Nephron (organoid): Measurements from ENCODE around the gene ZFYVE27.

Source experiments
- H3K27ac Mint-ChIP-seq, 3 experiments: 2 replicates each; pipeline ENCODE4 v1.8.0; 2020; ENCODE audit warnings: mixed read lengths in 3 of 3, mild to moderate bottlenecking in 2 of 3, moderate library complexity in 1 of 3
- H3K27me3 Mint-ChIP-seq: 2 replicates; pipeline ENCODE4 v1.8.0; 2021; ENCODE audit warnings: low read depth, mild to moderate bottlenecking, moderate library complexity, mixed read lengths
- H3K36me3 Mint-ChIP-seq: 2 replicates; pipeline ENCODE4 v1.8.0; 2020; ENCODE audit warnings: low read depth, mixed read lengths
- H3K4me1 Mint-ChIP-seq: 2 replicates; pipeline ENCODE4 v1.8.0; 2020; ENCODE audit warnings: mixed read lengths
- H3K4me3 Mint-ChIP-seq, 3 experiments: 2 replicates each; pipeline ENCODE4 v1.8.0; 2020; ENCODE audit warnings: mild to moderate bottlenecking in 3 of 3, mixed read lengths in 3 of 3, moderate library complexity in 2 of 3
- H3K9me3 Mint-ChIP-seq: 2 replicates; pipeline ENCODE4 v1.8.0; 2020; ENCODE audit warnings: mixed read lengths
- TF ChIP-seq, protein P1 (sequence below), 3 experiments: fragments of 200-600 bp; sonication (generic); IDR thresholded peaks; one replicate each; pipeline ENCODE4 v1.5.0; 2021; ENCODE audit warnings: antibody characterized with exemption in 3 of 3; ENCODE audit not compliant: unreplicated experiment in 3 of 3

The ZFYVE27 gene

DNA sequence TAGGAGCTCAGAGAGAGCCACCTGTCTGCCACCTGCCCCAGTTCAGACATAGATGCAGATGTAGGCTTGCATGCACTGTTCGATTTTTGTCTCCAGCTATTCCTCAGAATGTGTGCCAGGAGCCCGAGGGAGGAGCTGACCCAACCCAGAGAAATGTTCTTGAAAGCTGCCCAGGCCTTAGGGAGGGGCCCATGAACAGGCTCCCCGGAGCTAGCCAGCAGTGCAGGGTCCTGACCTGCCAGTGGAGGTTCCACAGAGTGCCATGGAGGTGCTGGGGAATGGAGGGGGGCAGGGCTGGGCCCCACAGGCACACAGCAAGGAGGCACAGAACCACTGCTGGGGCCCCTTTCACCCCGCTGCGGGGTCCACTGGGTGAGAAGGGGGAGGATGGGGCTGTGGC is 64.5 kb downstream of the ZFYVE27 start:
- H3K27ac Mint-ChIP-seq = no peak overlapping the region
- peaks cover 16% of the 10 kb centered on the region for H3K4me1 Mint-ChIP-seq
- no peaks in the 10 kb centered on the region for H3K36me3 Mint-ChIP-seq
- H3K4me3 Mint-ChIP-seq = no peak overlapping the region
- TF ChIP-seq, protein P1, sequence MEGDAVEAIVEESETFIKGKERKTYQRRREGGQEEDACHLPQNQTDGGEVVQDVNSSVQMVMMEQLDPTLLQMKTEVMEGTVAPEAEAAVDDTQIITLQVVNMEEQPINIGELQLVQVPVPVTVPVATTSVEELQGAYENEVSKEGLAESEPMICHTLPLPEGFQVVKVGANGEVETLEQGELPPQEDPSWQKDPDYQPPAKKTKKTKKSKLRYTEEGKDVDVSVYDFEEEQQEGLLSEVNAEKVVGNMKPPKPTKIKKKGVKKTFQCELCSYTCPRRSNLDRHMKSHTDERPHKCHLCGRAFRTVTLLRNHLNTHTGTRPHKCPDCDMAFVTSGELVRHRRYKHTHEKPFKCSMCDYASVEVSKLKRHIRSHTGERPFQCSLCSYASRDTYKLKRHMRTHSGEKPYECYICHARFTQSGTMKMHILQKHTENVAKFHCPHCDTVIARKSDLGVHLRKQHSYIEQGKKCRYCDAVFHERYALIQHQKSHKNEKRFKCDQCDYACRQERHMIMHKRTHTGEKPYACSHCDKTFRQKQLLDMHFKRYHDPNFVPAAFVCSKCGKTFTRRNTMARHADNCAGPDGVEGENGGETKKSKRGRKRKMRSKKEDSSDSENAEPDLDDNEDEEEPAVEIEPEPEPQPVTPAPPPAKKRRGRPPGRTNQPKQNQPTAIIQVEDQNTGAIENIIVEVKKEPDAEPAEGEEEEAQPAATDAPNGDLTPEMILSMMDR (IDR thresholded peaks at IDR 0.05; ENCODE audit: unreplicated experiment in 3 of 3) = no peak
- peaks cover 9% of the 10 kb centered on the region for H3K27me3 Mint-ChIP-seq
- H3K9me3 Mint-ChIP-seq = peaks cover 10% of the 10 kb centered on the region

DNA sequence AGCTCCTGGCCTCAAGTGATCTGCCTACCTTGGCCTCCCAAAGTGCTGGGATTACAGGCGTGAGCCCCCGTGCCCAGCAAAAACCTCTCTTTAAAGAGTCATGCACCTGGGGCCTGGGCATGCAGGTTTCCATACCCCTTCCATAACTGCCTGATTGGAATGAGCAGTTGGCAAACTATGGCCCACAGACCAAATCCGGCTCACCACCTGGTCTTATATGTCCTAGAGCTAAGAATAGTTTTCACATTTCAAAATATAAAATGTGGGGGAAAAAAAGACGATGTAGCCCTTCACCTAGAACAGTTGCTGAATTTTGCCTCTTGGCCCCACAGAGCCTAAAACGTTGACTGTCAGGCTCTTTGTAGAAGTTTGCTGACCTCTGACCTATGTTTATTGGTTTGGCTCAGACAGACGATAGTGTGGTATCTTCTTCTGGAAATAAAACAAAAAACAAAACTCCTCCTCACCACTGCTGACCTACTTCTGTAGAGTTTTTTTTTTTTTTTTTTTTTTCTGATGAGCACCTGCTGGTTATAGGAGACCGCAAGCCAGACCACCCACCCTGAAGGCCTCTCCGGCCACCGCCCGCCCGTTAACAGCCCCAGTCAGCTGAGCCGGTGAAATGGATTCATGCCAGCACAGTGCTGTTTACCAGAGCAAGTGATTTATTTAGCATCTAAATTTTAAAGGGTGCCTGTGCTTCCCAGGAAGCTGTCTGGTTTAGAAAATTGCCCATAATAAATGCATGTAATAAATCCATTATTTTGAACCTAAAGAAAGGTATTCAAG is 68.4 kb downstream of the ZFYVE27 start:
- Mint-ChIP-seq H3K4me3 (no peak overlapping the region), H3K27me3 (peaks cover 14% of the 10 kb centered on the region), H3K9me3 (no peaks in the 10 kb centered on the region), H3K27ac (no peak overlapping the region), H3K36me3 (no peaks in the 10 kb centered on the region), H3K4me1 (peaks cover 16% of the 10 kb centered on the region)
- TF ChIP-seq, protein P1 (IDR thresholded peaks at IDR 0.05; ENCODE audit: unreplicated experiment in 3 of 3) = no peak

GRCh38 chr10:97805949-97806348 is 69.0 kb downstream of the ZFYVE27 start:
- H3K9me3 Mint-ChIP-seq = no peaks in the 10 kb centered on the region
- peaks cover 16% of the 10 kb centered on the region for H3K4me1 Mint-ChIP-seq
- H3K27me3 Mint-ChIP-seq = peaks cover 14% of the 10 kb centered on the region
- TF ChIP-seq, protein P1 (IDR thresholded peaks at IDR 0.05; ENCODE audit: unreplicated experiment in 3 of 3) = no peak
- no peak overlapping the region for H3K4me3 Mint-ChIP-seq
- no peaks in the 10 kb centered on the region for H3K36me3 Mint-ChIP-seq
- no peak overlapping the region for H3K27ac Mint-ChIP-seq

DNA sequence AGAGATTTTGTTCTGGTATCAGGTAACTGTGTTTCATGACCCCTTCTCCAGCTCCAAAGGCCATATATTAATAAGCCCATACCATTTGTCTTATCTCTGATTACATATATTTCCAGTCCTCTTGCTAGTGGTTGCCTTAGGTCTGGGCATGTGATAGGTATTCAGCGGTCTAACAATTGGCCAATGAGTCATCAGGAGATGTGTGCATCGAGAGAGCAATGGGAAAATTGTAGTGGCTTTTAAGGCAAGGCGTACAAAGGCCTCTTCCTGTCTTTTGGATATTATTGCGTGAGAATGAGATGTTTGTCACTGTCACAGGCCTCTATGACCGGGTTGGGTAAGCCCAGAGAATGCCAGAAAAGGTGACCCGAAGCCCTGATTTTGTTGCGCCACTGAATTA is 73.5 kb downstream of the ZFYVE27 start:
- peaks cover 27% of the 10 kb centered on the region for H3K27me3 Mint-ChIP-seq
- H3K36me3 Mint-ChIP-seq = no peaks in the 10 kb centered on the region
- no peak overlapping the region for H3K27ac Mint-ChIP-seq
- H3K4me3 Mint-ChIP-seq = no peak overlapping the region
- TF ChIP-seq, protein P1 (IDR thresholded peaks at IDR 0.05; ENCODE audit: unreplicated experiment in 3 of 3) = no peak
- H3K4me1 Mint-ChIP-seq = peaks cover 8% of the 10 kb centered on the region
- H3K9me3 Mint-ChIP-seq = no peaks in the 10 kb centered on the region
